AG09309 (cell line): ENCODE measurements around the gene MMP15.

Experiments used
- DNase-seq: peaks from one replicate; pipeline ENCODE4 v3.0.0-alpha.2; 2010; ENCODE audit warnings: low read depth
- H3K4me3 ChIP-seq: 2 replicates; pipeline ENCODE4 v1.5.1; 2011; ENCODE audit warnings: mild to moderate bottlenecking, low read depth, low read length, moderate library complexity; ENCODE audit not compliant: control insufficient read depth
- TF ChIP-seq, protein P1 (sequence below): IDR thresholded peaks from 2 replicates; pipeline ENCODE4 v1.5.1; 2011; ENCODE audit warnings: mild to moderate bottlenecking, low read depth, low read length, inconsistent platforms; ENCODE audit not compliant: insufficient read depth, control insufficient read depth; ENCODE audit errors: missing control alignments

MMP15 gene

DNA sequence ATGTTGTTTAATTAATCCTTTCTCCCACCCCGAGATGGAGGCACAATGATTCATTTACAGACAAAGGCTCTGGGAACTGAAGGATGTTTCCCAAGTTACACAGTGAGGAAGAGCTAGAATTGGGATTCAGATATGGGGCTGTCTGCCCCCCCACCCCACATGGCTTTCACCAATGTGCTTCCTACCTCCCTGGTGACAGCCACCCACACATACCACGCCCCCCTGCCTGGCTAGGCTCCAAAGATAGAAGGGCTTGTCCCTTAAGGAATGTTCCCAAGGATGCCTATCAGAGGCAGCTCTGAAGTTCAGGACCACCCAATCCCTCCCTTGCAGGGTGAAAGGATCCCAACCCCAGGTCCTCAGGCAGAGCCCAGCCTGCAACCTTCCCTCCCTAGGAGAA, 70.7 kb downstream of the MMP15 start:
- TF ChIP-seq, protein P1, sequence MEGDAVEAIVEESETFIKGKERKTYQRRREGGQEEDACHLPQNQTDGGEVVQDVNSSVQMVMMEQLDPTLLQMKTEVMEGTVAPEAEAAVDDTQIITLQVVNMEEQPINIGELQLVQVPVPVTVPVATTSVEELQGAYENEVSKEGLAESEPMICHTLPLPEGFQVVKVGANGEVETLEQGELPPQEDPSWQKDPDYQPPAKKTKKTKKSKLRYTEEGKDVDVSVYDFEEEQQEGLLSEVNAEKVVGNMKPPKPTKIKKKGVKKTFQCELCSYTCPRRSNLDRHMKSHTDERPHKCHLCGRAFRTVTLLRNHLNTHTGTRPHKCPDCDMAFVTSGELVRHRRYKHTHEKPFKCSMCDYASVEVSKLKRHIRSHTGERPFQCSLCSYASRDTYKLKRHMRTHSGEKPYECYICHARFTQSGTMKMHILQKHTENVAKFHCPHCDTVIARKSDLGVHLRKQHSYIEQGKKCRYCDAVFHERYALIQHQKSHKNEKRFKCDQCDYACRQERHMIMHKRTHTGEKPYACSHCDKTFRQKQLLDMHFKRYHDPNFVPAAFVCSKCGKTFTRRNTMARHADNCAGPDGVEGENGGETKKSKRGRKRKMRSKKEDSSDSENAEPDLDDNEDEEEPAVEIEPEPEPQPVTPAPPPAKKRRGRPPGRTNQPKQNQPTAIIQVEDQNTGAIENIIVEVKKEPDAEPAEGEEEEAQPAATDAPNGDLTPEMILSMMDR = no peak
- no peak for DNase-seq
- H3K4me3 ChIP-seq = no peak overlapping the region
